PC-9 (cell line): Measurements from ENCODE around the gene MT1B. TPM values are rescaled to one million over a fixed set of nuclear protein-coding genes. Genes with fewer than 3 reads are reported as not detected.
"Not testable (repeated sequence)": the region's sequence is repeated elsewhere in the genome, so short reads cannot be mapped to it uniquely, and the experiment has no call there.

Source experiments
- BruUV-seq: library from RNA; stranded (reverse); fragments of 400-500 nt; replicated peaks from 2 replicates; lab custom pipeline; 2021; lab: Mats Ljungman, UMichigan
- CTCF ChIA-PET: fragments of 300-600 bp; sonication (Branson Sonifier 250); formaldehyde crosslinking; loops from one replicate; lab custom pipeline; 2022; ENCODE audit warnings: antibody characterized with exemption; lab: Charles Lee
- POLR2A ChIA-PET: fragments of 300-600 bp; sonication (Branson Sonifier 250); formaldehyde crosslinking; loops from one replicate; lab custom pipeline; 2022; ENCODE audit warnings: antibody characterized with exemption; ENCODE audit not compliant: unreplicated experiment; lab: Charles Lee
- DNase-seq, 2 experiments: peaks; one replicate each; pipeline versions ENCODE4 v3.0.0 to v3.0.0-alpha.2; 2015 to 2022; ENCODE audit warnings: mixed read lengths in 1 of 2
- H2AFZ ChIP-seq: fragments of 200-600 bp; sonication (generic); 2 replicates; pipeline ENCODE4 v1.8.1; 2017; ENCODE audit warnings: antibody characterized with exemption
- H3F3A ChIP-seq: fragments of 200-600 bp; sonication (generic); 2 replicates; pipeline ENCODE4 v1.8.1; 2017; ENCODE audit warnings: antibody characterized with exemption, mild to moderate bottlenecking, low read depth; ENCODE audit not compliant: insufficient read depth
- H3K27ac ChIP-seq: fragments of 200-600 bp; sonication (generic); 2 replicates; pipeline ENCODE4 v1.6.1; 2016; ENCODE audit warnings: mixed run types
- H3K27me3 ChIP-seq: fragments of 200-600 bp; sonication (generic); 2 replicates; pipeline ENCODE4 v1.6.1; 2016; ENCODE audit warnings: low read depth, mixed run types; ENCODE audit not compliant: insufficient read depth
- H3K36me3 ChIP-seq: fragments of 200-600 bp; sonication (generic); 2 replicates; pipeline ENCODE4 v1.6.1; 2016; ENCODE audit warnings: low read depth, mixed run types
- H3K4me1 ChIP-seq: fragments of 200-600 bp; sonication (generic); replicated peaks from 2 replicates; pipeline ENCODE4 v1.6.1; 2016; ENCODE audit warnings: mixed run types; ENCODE audit not compliant: insufficient read depth
- H3K4me2 ChIP-seq: fragments of 200-600 bp; sonication (generic); 2 replicates; pipeline ENCODE4 v1.6.1; 2017; ENCODE audit warnings: mixed run types
- H3K4me3 ChIP-seq: fragments of 200-600 bp; sonication (generic); 2 replicates; pipeline ENCODE4 v1.6.1; 2016; ENCODE audit warnings: mixed run types
- H3K79me2 ChIP-seq: fragments of 200-600 bp; sonication (generic); 2 replicates; pipeline ENCODE4 v1.6.1; 2017; ENCODE audit warnings: low read depth, mixed run types
- H3K9me2 ChIP-seq: fragments of 200-600 bp; sonication (generic); 2 replicates; pipeline ENCODE4 v1.8.1; 2017; ENCODE audit warnings: mild to moderate bottlenecking; ENCODE audit not compliant: insufficient read depth
- H3K9me3 ChIP-seq: fragments of 200-600 bp; sonication (generic); 2 replicates; pipeline ENCODE4 v1.8.1; 2016; ENCODE audit warnings: low read depth; ENCODE audit not compliant: insufficient read depth
- H4K20me1 ChIP-seq: fragments of 200-600 bp; sonication (generic); 2 replicates; pipeline ENCODE4 v1.8.1; 2017; ENCODE audit not compliant: insufficient read depth
- CTCF ChIP-seq: fragments of 200-600 bp; sonication (generic); conservative IDR thresholded peaks from 2 replicates; pipeline ENCODE4 v1.6.1; 2017; ENCODE audit warnings: mixed run types, antibody characterized with exemption, mild to moderate bottlenecking, moderate library complexity
- EZH2 ChIP-seq: fragments of 200-600 bp; sonication (generic); IDR thresholded peaks from 2 replicates; pipeline ENCODE4 v1.8.0; 2017; ENCODE audit warnings: antibody characterized with exemption, low read depth
- intact Hi-C: fragments of 100-400 bp; cut with micrococcal nuclease; formaldehyde crosslinking; loops from one replicate; pipeline ENCODE4 v1.10.0; 2022; ENCODE audit not compliant: unreplicated experiment
- total RNA-seq: library from RNA; stranded (reverse); gene quantifications from 2 replicates; pipeline ENCODE4 v1.2.3, GENCODE V29; 2021

The MT1B gene
- total RNA-seq, 1 experiment from 2014 or later, result not detected

GRCh38 chr16:56670620-56670934 lies 18.9 kb downstream of the MT1B start:
- no peak overlapping the region for H3K4me3 ChIP-seq
- ChIA-PET POLR2A (no interaction called here), CTCF (no interaction called here)
- no peak overlapping the region for H2AFZ ChIP-seq
- no peak for DNase-seq
- BruUV-seq, result no TSS peak
- no peaks in the 10 kb centered on the region for H4K20me1 ChIP-seq
- H3K27ac ChIP-seq, result no peak overlapping the region
- H3K27me3 ChIP-seq, result peaks cover 10% of the 10 kb centered on the region
- H3K4me1 ChIP-seq, result peaks cover 5% of the 10 kb centered on the region
- no peaks in the 10 kb centered on the region for H3K9me3 ChIP-seq
- intact Hi-C loops, result no loop called here
- no peaks in the 10 kb centered on the region for H3F3A ChIP-seq
- no peak overlapping the region for H3K4me2 ChIP-seq
- no peaks in the 10 kb centered on the region for H3K9me2 ChIP-seq
- no peaks in the 10 kb centered on the region for H3K79me2 ChIP-seq
- TF ChIP-seq EZH2 (no peak), CTCF (no peak)
- H3K36me3 ChIP-seq, result no peaks in the 10 kb centered on the region

- H3K4me2 ChIP-seq, H3K9me2 ChIP-seq, BruUV-seq, CTCF ChIA-PET, H4K20me1 ChIP-seq, H3K36me3 ChIP-seq, H3K4me3 ChIP-seq, H2AFZ ChIP-seq, DNase-seq, H3K27ac ChIP-seq, H3K9me3 ChIP-seq, intact Hi-C loops, H3K4me1 ChIP-seq, H3F3A ChIP-seq, H3K79me2 ChIP-seq, POLR2A ChIA-PET: not testable (repeated sequence)
- peaks cover 10% of the 10 kb centered on the region for H3K27me3 ChIP-seq
Measured at GRCh38 chr16:56671691-56672090, 20.0 kb downstream of the MT1B start.

- H3F3A ChIP-seq, H4K20me1 ChIP-seq, BruUV-seq, H3K4me3 ChIP-seq, H3K9me3 ChIP-seq, H3K36me3 ChIP-seq, H3K79me2 ChIP-seq, H3K4me2 ChIP-seq, H3K27ac ChIP-seq, intact Hi-C loops, H3K9me2 ChIP-seq, H2AFZ ChIP-seq, DNase-seq, H3K4me1 ChIP-seq, CTCF ChIA-PET: not testable (repeated sequence)
- POLR2A ChIA-PET, result interaction anchor here (0.6 kb wide), 1 partner anchor 70 kb away, joined by 3 read pairs; no protein-coding TSS in a partner anchor
- peaks cover 10% of the 10 kb centered on the region for H3K27me3 ChIP-seq
Measured at GRCh38 chr16:56672171-56672570, 20.5 kb downstream of the MT1B start.

DNA sequence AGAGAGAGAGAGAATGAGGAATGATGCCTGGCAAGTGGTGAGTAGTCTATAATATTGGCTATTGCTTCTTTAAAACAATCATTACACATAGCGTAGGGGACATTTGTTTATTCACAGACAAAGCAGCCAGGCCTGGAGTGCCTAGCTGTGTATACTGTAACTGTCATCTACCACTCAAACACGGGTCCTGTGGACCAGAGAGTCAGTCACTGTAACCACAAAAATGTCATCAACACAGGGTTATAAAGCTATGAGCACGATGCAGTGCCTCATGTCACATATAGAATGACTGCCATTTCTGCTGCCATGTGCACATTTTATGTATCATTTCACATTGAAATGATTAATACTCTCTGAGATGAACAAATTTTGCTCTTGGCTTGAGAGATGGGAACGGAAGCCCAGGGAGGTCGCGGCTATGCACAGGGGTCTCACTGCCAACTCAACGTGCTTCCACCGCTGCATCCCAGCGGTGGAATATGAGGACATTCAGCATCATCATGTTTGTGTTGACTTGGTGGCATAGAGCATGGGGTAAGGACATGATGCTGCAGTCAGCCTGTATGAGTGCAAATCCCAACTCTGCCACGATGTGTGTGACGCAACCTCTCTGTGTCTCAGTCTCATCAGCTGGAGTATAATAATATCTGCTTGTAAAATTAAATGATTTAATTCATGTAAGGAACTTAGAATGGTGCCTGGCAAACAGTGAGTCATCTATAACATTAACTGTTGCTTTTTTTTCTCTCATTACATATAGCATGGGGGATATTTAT lies 21.3 kb downstream of the MT1B start:
- TF ChIP-seq EZH2, result no peak
- no peak for TF ChIP-seq CTCF
- Histone ChIP-seq H3K27ac (no peak overlapping the region), H3K79me2 (no peaks in the 10 kb centered on the region), H3K36me3 (no peaks in the 10 kb centered on the region), H3K9me2 (no peaks in the 10 kb centered on the region), H3K9me3 (no peaks in the 10 kb centered on the region), H3K4me3 (no peak overlapping the region), H3K4me1 (no peaks in the 10 kb centered on the region; the same call in 1 of the 2 replicates), H3F3A (no peaks in the 10 kb centered on the region), H2AFZ (no peak overlapping the region), H4K20me1 (no peaks in the 10 kb centered on the region), H3K4me2 (no peak overlapping the region), H3K27me3 (peaks cover 10% of the 10 kb centered on the region)
- no peak for DNase-seq
- intact Hi-C loops, result no loop called here
- CTCF ChIA-PET, result no interaction called here
- no TSS peak for BruUV-seq
- POLR2A ChIA-PET, result no interaction called here
